GM10266 (cell line): ENCODE data around the gene TRAK1.
"Not testable (repeated sequence)": the region's sequence is repeated elsewhere in the genome, so short reads cannot be mapped to it uniquely, and the experiment has no call there.

Experiments
- DNase-seq: peaks from one replicate; pipeline ENCODE4 v3.0.0; 2012; ENCODE audit errors: extremely low spot score
- CTCF ChIP-seq: IDR thresholded peaks from 2 replicates; pipeline ENCODE4 v1.5.1; 2012; ENCODE audit warnings: mild to moderate bottlenecking, low read depth; ENCODE audit not compliant: control insufficient read depth, insufficient read depth; ENCODE audit errors: missing control alignments

The TRAK1 gene

GRCh38 chr3:42090973-42091731, at the start of gene TRAK1:
Gene TRAK1, plus strand, starts transcription at chr3:42091357. Its CDS starts 113 bp downstream, at chr3:42091470.
- DNase-seq = no peak

GRCh38 chr3:42042747-42043098, 48.4 kb upstream of the TRAK1 start:
- no peak for TF ChIP-seq CTCF
- DNase-seq = no peak

More at GRCh38 chr3:42090973-42091731, at the start of gene TRAK1:
- TF ChIP-seq CTCF = no peak

- DNase-seq = no peak
- no peak for TF ChIP-seq CTCF
Observed at GRCh38 chr3:42043099-42043813, 47.9 kb upstream of the TRAK1 start.

- TF ChIP-seq CTCF = no peak
- DNase-seq = no peak
Observed at GRCh38 chr3:42045708-42046243, 45.4 kb upstream of the TRAK1 start.

- DNase-seq = not testable (repeated sequence)
Observed at GRCh38 chr3:42048526-42048925, 42.6 kb upstream of the TRAK1 start.

- TF ChIP-seq CTCF = no peak
- DNase-seq = no peak
Observed at GRCh38 chr3:42050126-42050525, 41.0 kb upstream of the TRAK1 start.

- no peak for TF ChIP-seq CTCF
- DNase-seq = no peak
Observed at GRCh38 chr3:42051384-42052131, 39.6 kb upstream of the TRAK1 start.
